Tibial nerve (tissue), 4 donors: ENCODE data around the gene SLC5A5.

Source experiments
- EP300 ChIP-seq, 2 donors: sonication (generic); formaldehyde crosslinking; IDR thresholded peaks; one replicate each; pipeline ENCODE4 v1.6.1; 2017; ENCODE audit warnings: antibody characterized with exemption in 2 of 2, mild to moderate bottlenecking in 1 of 2
- POLR2A ChIP-seq, 2 donors: fragments of 450-650 bp; IDR thresholded peaks; one replicate each; pipeline ENCODE4 v1.6.1; 2017; ENCODE audit warnings: antibody characterized with exemption in 2 of 2, mild to moderate bottlenecking in 2 of 2, moderate library complexity in 2 of 2
- TF ChIP-seq, protein P1 (sequence below), 5 experiments: fragments of 200-600 bp in 3 of 5; fragments of 450-650 bp in 2 of 5; sonication (generic) in 3 of 5; IDR thresholded peaks; one replicate each; pipeline ENCODE4 v1.5.1; 2016 to 2019; ENCODE audit warnings: antibody characterized with exemption in 5 of 5, mild to moderate bottlenecking in 3 of 5, moderate library complexity in 2 of 5

DNA sequence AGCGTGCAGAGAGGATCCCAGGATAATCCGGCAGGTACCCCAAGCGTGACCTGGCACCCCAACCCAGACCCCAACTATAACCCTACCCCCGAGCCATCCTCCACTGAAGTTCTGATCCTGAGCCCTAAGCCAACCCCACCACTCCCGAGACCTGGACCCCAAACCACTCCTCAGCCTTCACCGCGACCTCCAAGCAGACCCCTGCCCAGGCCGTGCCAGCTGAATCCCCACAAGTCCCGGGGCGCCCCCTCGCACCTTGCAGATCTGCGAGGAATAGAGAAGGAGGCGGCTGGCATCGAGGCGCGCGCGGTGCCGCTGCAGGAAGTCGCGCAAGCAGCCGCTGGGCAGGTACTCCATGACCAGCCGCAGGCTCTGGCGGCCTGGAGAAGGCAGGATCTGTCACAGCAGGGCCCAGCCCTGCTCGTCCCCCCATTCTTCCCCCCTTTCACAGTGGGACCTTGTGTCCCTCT, 40.3 kb upstream of the SLC5A5 start:
- TF ChIP-seq, protein P1, sequence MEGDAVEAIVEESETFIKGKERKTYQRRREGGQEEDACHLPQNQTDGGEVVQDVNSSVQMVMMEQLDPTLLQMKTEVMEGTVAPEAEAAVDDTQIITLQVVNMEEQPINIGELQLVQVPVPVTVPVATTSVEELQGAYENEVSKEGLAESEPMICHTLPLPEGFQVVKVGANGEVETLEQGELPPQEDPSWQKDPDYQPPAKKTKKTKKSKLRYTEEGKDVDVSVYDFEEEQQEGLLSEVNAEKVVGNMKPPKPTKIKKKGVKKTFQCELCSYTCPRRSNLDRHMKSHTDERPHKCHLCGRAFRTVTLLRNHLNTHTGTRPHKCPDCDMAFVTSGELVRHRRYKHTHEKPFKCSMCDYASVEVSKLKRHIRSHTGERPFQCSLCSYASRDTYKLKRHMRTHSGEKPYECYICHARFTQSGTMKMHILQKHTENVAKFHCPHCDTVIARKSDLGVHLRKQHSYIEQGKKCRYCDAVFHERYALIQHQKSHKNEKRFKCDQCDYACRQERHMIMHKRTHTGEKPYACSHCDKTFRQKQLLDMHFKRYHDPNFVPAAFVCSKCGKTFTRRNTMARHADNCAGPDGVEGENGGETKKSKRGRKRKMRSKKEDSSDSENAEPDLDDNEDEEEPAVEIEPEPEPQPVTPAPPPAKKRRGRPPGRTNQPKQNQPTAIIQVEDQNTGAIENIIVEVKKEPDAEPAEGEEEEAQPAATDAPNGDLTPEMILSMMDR (IDR thresholded peaks at IDR 0.05): no peak
- TF ChIP-seq POLR2A (IDR thresholded peaks at IDR 0.05) (no peak), EP300 (IDR thresholded peaks at IDR 0.05) (no peak)
